Colonic mucosa (tissue), 4 donors: Measurements from ENCODE around the gene AKR1C4. TPM values are rescaled to one million over a fixed set of nuclear protein-coding genes. Genes with fewer than 3 reads are reported as not detected.
"Not testable (repeated sequence)": the region's sequence is repeated elsewhere in the genome, so short reads cannot be mapped to it uniquely, and the experiment has no call there.

Source experiments
- DNase-seq: peaks from one replicate; pipeline ENCODE4 v3.0.0-alpha.2; 2020
- H3K27ac ChIP-seq: fragments of 200-600 bp; one replicate; pipeline ENCODE4 v1.8.0; 2021
- H3K27me3 ChIP-seq: fragments of 200-600 bp; one replicate; pipeline ENCODE4 v1.8.0; 2021
- H3K36me3 ChIP-seq: fragments of 200-600 bp; one replicate; pipeline ENCODE4 v1.8.0; 2021
- H3K4me1 ChIP-seq: fragments of 200-600 bp; one replicate; pipeline ENCODE4 v1.8.0; 2021; ENCODE audit warnings: mild to moderate bottlenecking
- H3K4me3 ChIP-seq: fragments of 200-600 bp; one replicate; pipeline ENCODE4 v1.8.0; 2021
- H3K9ac ChIP-seq, 2 donors: one replicate each; pipeline ENCODE4 v1.7.0; 2013; ENCODE audit warnings: control low read depth in 2 of 2, low read depth in 2 of 2, low read length in 2 of 2
- H3K9me3 ChIP-seq: fragments of 200-600 bp; one replicate; pipeline ENCODE4 v1.8.0; 2021
- CTCF ChIP-seq: fragments of 200-600 bp; IDR thresholded peaks from one replicate; pipeline ENCODE4 v1.8.0; 2022; ENCODE audit warnings: antibody characterized with exemption, mild to moderate bottlenecking
- intact Hi-C: fragments of 100-400 bp; cut with DNase I; formaldehyde crosslinking; loops from one replicate; pipeline ENCODE4 v1.14.1; 2022
- total RNA-seq, 2 donors: library from RNA; stranded (reverse); fragmentation: NEBNext Ultra II Directional in 1 of 2; extraction: Animal tissue kit (Norgen Biotek cat#: 25700) in 1 of 2; gene quantifications; one replicate each; pipeline ENCODE4 v1.2.1, GENCODE V29; 2021
- donor health status: healthy.
- donor health status: DM: no; HTN: no; CAD: no.
- donor health status: DM: no; HTN: no; CAD: no.

AKR1C4 gene
- total RNA-seq, 2 donors from 2014 or later, result not detected

GRCh38 chr10:5168897-5169420 is 27.7 kb upstream of the AKR1C4 start:
- Histone ChIP-seq H3K9ac (no peak overlapping the region), H3K4me1 (no peaks in the 10 kb centered on the region), H3K4me3 (no peak overlapping the region), H3K9me3 (no peaks in the 10 kb centered on the region), H3K27ac (no peak overlapping the region), H3K27me3 (no peaks in the 10 kb centered on the region), H3K36me3 (no peaks in the 10 kb centered on the region)
- no peak for TF ChIP-seq CTCF
- intact Hi-C loops, result no loop called here
- DNase-seq, result no peak

GRCh38 chr10:5175581-5175980 is 21.1 kb upstream of the AKR1C4 start:
- DNase-seq, H3K4me1 ChIP-seq, H3K27ac ChIP-seq, H3K9me3 ChIP-seq, intact Hi-C loops, H3K36me3 ChIP-seq, H3K4me3 ChIP-seq, H3K27me3 ChIP-seq, H3K9ac ChIP-seq: not testable (repeated sequence)

DNA sequence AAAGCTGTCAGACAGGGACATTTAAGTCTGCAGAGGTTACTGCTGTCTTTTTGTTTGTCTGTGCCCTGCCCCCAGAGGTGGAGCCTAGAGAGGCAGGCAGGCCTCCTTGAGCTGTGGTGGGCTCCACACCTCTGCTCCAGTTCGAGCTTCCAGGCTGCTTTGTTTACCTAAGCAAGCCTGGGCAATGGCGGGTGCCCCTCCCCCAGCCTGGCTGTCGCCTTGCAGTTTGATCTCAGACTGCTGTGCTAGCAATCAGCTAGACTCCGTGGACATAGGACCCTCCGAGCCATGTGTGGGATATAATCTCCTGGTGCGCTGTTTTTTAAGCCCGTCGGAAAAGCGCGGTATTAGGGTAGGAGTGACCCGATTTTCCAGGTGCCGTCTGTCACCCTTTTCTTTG is 16.1 kb upstream of the AKR1C4 start:
- H3K9ac ChIP-seq, H3K4me1 ChIP-seq, H3K4me3 ChIP-seq, H3K9me3 ChIP-seq, intact Hi-C loops, H3K27me3 ChIP-seq, DNase-seq, H3K36me3 ChIP-seq, H3K27ac ChIP-seq: not testable (repeated sequence)

DNA sequence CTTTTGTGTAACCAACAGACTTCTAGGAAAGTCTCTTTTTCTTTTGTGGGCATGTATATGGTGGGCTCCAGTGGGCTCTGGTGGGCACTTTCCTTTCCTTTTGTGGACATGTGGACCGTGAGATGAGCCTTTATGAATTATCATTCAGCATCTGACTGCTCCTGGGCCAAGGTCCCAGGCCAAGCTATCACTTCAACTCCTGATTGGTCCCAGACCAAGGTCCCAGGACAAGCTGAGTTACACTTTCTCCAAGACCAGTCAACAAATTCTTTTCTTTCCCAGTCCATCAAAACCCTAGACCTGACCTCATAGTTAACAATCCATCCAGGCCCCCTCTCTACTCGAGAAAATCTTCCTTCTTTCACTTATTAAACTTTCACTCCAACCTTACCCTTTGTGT is 12.7 kb upstream of the AKR1C4 start:
- H3K27me3 ChIP-seq, result no peaks in the 10 kb centered on the region
- H3K9me3 ChIP-seq, result no peaks in the 10 kb centered on the region
- no peak overlapping the region for H3K9ac ChIP-seq
- TF ChIP-seq CTCF, result no peak
- H3K4me3 ChIP-seq, result no peak overlapping the region
- H3K4me1 ChIP-seq, result no peaks in the 10 kb centered on the region
- no peak overlapping the region for H3K27ac ChIP-seq
- intact Hi-C loops, result no loop called here
- no peak for DNase-seq
- H3K36me3 ChIP-seq, result no peaks in the 10 kb centered on the region

GRCh38 chr10:5184987-5185775 is 11.5 kb upstream of the AKR1C4 start, which contains the start of gene AKR1C8:
Gene AKR1C8 (minus strand): TSS chr10:5185150. CDS start chr10:5185104, 46 bp downstream.
- Histone ChIP-seq H3K4me1 (no peaks in the 10 kb centered on the region), H3K27ac (no peak within 1 kb of the TSS), H3K36me3 (no peaks in the 10 kb centered on the region), H3K9ac (no peak within 1 kb of the TSS), H3K9me3 (no peaks in the 10 kb centered on the region), H3K27me3 (no peaks in the 10 kb centered on the region), H3K4me3 (no peak within 1 kb of the TSS)
- no peak for TF ChIP-seq CTCF
- intact Hi-C loops, result no loop called here
- DNase-seq, result no peak

- TF ChIP-seq CTCF, result no peak
- DNase-seq, result no peak
- H3K27ac ChIP-seq, result no peak overlapping the region
- intact Hi-C loops, result no loop called here
- H3K9ac ChIP-seq, result no peak overlapping the region
- H3K4me3 ChIP-seq, result no peak overlapping the region
- no peaks in the 10 kb centered on the region for H3K36me3 ChIP-seq
- H3K4me1 ChIP-seq, result no peaks in the 10 kb centered on the region
- no peaks in the 10 kb centered on the region for H3K9me3 ChIP-seq
- H3K27me3 ChIP-seq, result no peaks in the 10 kb centered on the region
These were observed 8.8 kb upstream of the AKR1C4 start for GRCh38 chr10:5187867-5188266.
